Ascending aorta (tissue), 2 donors: ENCODE data around the gene DPM3. TPM values are rescaled to one million over a fixed set of nuclear protein-coding genes. Genes with fewer than 3 reads are reported as not detected.
"Not testable (repeated sequence)": the region's sequence is repeated elsewhere in the genome, so short reads cannot be mapped to it uniquely, and the experiment has no call there.

Experiments
- DNase-seq, 2 donors: peaks; one replicate each; pipeline ENCODE4 v3.0.0-alpha.2; 2019; ENCODE audit warnings: low spot score in 2 of 2
- H3K27ac ChIP-seq, 2 donors: fragments of 200-600 bp; sonication (generic); one replicate each; pipeline ENCODE4 v1.5.1; 2016 to 2017; ENCODE audit warnings: mild to moderate bottlenecking in 1 of 2
- H3K27me3 ChIP-seq: fragments of 200-600 bp; sonication (generic); one replicate; pipeline ENCODE4 v1.5.1; 2017
- H3K36me3 ChIP-seq, 2 donors: fragments of 200-600 bp; sonication (generic); one replicate each; pipeline ENCODE4 v1.5.1; 2016
- H3K4me1 ChIP-seq, 2 donors: fragments of 200-600 bp; sonication (generic); one replicate each; pipeline ENCODE4 v1.5.1; 2016 to 2017; ENCODE audit warnings: mild to moderate bottlenecking in 1 of 2
- H3K4me3 ChIP-seq, 2 donors: fragments of 200-600 bp; sonication (generic); one replicate each; pipeline ENCODE4 v1.5.1; 2016 to 2017; ENCODE audit warnings: mild to moderate bottlenecking in 1 of 2
- H3K9me3 ChIP-seq, 2 donors: fragments of 200-600 bp; sonication (generic); one replicate each; pipeline ENCODE4 v1.5.1; 2016
- intact Hi-C: fragments of 100-400 bp; cut with DNase I; formaldehyde crosslinking; loops from one replicate; pipeline ENCODE4 v1.15.1; 2023
- total RNA-seq: library from RNA; depleted of rRNA; stranded (reverse); fragments of >200 nt; gene quantifications from one replicate; pipeline ENCODE4 v1.1.0, GENCODE V29; 2016
- TF ChIP-seq, protein P1 (sequence below), 3 experiments: fragments of 200-600 bp in 2 of 3; fragments of 450-650 bp in 1 of 3; sonication (generic) in 2 of 3; IDR thresholded peaks; one replicate each; pipeline ENCODE4 v1.5.1; 2016 to 2019; ENCODE audit warnings: antibody characterized with exemption in 3 of 3, mild to moderate bottlenecking in 1 of 3, moderate library complexity in 1 of 3

Gene DPM3
- total RNA-seq, 1 donor from 2014 or later: 78.2 TPM

- Histone ChIP-seq H3K27me3 (no peaks in the 10 kb centered on the region), H3K27ac (no peak overlapping the region), H3K36me3 (no peaks in the 10 kb centered on the region), H3K9me3 (no peaks in the 10 kb centered on the region), H3K4me3 (no peak overlapping the region), H3K4me1 (no peaks in the 10 kb centered on the region)
- DNase-seq: no peak
- intact Hi-C loops: no loop called here
- TF ChIP-seq, protein P1, sequence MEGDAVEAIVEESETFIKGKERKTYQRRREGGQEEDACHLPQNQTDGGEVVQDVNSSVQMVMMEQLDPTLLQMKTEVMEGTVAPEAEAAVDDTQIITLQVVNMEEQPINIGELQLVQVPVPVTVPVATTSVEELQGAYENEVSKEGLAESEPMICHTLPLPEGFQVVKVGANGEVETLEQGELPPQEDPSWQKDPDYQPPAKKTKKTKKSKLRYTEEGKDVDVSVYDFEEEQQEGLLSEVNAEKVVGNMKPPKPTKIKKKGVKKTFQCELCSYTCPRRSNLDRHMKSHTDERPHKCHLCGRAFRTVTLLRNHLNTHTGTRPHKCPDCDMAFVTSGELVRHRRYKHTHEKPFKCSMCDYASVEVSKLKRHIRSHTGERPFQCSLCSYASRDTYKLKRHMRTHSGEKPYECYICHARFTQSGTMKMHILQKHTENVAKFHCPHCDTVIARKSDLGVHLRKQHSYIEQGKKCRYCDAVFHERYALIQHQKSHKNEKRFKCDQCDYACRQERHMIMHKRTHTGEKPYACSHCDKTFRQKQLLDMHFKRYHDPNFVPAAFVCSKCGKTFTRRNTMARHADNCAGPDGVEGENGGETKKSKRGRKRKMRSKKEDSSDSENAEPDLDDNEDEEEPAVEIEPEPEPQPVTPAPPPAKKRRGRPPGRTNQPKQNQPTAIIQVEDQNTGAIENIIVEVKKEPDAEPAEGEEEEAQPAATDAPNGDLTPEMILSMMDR (IDR thresholded peaks at IDR 0.05): no peak
Measured at GRCh38 chr1:155158991-155159390, 18.7 kb upstream of the DPM3 start.

DNA sequence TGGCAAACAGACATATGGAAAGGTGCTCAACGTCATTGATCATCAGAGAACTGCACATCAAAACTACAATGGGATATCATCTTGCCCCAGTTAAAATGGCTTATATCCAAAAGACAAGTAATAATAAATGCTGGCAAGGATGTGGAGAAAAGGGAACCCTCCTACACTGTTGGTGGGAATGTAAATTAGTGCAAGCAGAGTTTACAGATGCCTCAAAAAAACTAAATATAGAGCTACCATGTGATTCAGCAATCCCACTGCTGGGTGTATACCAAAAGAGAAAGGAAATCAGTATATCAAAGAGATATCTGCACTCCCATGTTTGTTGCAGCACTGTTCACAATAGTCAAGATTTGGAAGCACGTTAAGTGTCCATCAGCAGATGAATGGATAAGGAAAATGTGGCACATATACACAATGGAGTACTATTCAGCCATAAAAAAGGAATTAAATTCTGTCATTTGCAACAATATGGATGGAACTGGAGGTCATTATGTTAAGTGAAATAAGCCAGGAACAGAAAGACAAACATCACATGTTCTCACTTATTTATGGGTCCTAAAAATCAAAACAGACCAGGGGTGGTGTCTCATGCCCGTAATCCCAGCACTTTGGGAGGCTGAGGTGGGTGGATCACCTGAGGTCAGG, 15.8 kb upstream of the DPM3 start:
- intact Hi-C loops, H3K4me3 ChIP-seq, H3K4me1 ChIP-seq, H3K36me3 ChIP-seq, H3K27me3 ChIP-seq, H3K27ac ChIP-seq, H3K9me3 ChIP-seq, DNase-seq: not testable (repeated sequence)

DNA sequence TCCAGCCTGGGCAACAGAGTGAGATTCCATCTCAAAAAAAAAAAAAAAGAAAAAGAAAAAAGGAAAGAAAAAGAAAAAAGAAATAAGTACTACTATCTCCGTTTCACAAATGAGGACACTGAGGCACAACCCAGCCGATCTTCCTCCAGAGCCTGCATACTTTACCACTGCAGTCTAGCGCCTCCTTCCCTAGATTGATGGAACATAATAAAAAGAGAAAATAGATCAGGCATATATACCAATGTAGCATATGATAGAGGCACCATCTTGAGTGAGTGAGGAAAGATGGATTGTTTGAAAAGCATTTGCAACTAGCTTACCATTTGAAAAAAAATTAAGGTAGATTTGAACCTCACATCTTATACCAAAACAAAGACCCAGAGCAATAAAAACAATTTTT, 5.2 kb upstream of the DPM3 start:
- no peaks in the 10 kb centered on the region for H3K9me3 ChIP-seq
- no peaks in the 10 kb centered on the region for H3K27me3 ChIP-seq
- H3K4me3 ChIP-seq: no peak overlapping the region
- no peaks in the 10 kb centered on the region for H3K4me1 ChIP-seq
- intact Hi-C loops: no loop called here
- H3K36me3 ChIP-seq: no peaks in the 10 kb centered on the region
- no peak for DNase-seq
- TF ChIP-seq, protein P1 (IDR thresholded peaks at IDR 0.05): no peak
- H3K27ac ChIP-seq: no peak overlapping the region

DNA sequence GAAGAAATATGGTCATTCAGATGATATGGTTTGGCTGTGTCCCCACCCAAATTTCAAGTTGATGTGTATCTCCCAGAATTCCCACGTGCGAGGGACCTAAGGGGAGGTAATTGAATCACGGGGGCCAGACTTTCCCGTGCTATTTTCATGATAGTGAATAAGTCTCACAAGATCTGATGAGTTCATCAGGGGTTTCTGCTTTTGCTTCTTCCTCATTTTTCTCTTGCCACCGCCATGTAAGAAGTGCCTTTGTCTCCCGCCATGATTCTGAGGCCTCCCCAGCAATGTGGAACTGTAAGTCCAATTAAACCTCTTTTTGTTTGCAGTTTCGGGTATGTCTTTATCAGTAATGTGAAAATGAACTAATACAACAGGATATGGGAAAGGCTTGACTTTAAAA, 1.4 kb upstream of the DPM3 start:
- no peaks in the 10 kb centered on the region for H3K9me3 ChIP-seq
- H3K27ac ChIP-seq: no peak overlapping the region
- intact Hi-C loops: loop anchor here (2.0 kb wide), 1 partner anchor 51 kb away; no protein-coding TSS in a partner anchor
- TF ChIP-seq, protein P1 (IDR thresholded peaks at IDR 0.05): no peak
- peaks cover 8 to 16% of the 10 kb centered on the region in 2 donors for H3K4me1 ChIP-seq
- no peaks in the 10 kb centered on the region for H3K36me3 ChIP-seq
- DNase-seq: no peak
- H3K27me3 ChIP-seq: no peaks in the 10 kb centered on the region
- H3K4me3 ChIP-seq: no peak overlapping the region

DNA sequence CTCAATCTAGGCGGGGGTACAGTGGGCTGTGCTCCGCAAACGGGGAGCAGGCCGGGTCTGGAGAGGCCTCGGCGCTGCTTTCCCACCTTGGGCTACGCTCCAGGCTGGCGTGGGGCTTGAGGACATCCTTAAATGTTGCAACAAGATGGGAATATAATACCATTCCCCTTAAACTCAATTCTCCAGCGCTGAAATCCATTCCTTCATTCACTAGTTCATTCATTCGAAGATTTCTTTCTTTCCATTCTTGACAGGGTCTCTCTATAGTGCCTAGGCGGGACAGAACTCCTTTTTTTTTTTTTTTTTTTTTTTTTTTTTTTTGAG, 261 bp upstream of the DPM3 start:
- DNase-seq: no peak
- no peaks in the 10 kb centered on the region for H3K27me3 ChIP-seq
- TF ChIP-seq, protein P1 (IDR thresholded peaks at IDR 0.05): no peak
- H3K4me3 ChIP-seq: peak overlapping the region; percentile 70 to 81
- H3K36me3 ChIP-seq: no peaks in the 10 kb centered on the region
- no peaks in the 10 kb centered on the region for H3K9me3 ChIP-seq
- peaks cover 9 to 18% of the 10 kb centered on the region in 2 donors for H3K4me1 ChIP-seq
- intact Hi-C loops: loop anchor here (1.0 to 2.0 kb wide), 2 partner anchors 33 to 50 kb away; partner anchors contain the start of genes KRTCAP2 and TRIM46
- peak overlapping the region; percentile 86 to 88 for H3K27ac ChIP-seq

GRCh38 chr1:155137154-155137949, 3.0 kb downstream of the DPM3 start:
- peaks cover 9 to 25% of the 10 kb centered on the region in 2 donors for H3K4me1 ChIP-seq
- peak overlapping the region in 1 of 2 donors; percentile 76 for H3K4me3 ChIP-seq
- H3K36me3 ChIP-seq: no peaks in the 10 kb centered on the region
- TF ChIP-seq, protein P1 (IDR thresholded peaks at IDR 0.05): no peak
- DNase-seq: no peak
- no peaks in the 10 kb centered on the region for H3K9me3 ChIP-seq
- peak overlapping the region; percentile 97 to 100 for H3K27ac ChIP-seq
- intact Hi-C loops: loop anchor here (5.0 kb wide), 3 partner anchors 135 to 1150 kb away; partner anchors contain the start of genes PMVK, RAB13 and ZBTB7B
- no peaks in the 10 kb centered on the region for H3K27me3 ChIP-seq
